IMR-90 (cell line): ENCODE data around the gene RPS3.

Experiments used
- BHLHE40 ChIP-seq: fragments of 150-350 bp; IDR thresholded peaks from 2 replicates; pipeline ENCODE4 v1.6.1; 2016; ENCODE audit warnings: mild to moderate bottlenecking, low read depth, low read length
- CEBPB ChIP-seq: IDR thresholded peaks from 2 replicates; pipeline ENCODE4 v1.6.1; 2012; ENCODE audit warnings: low read depth, low read length, improper control_type of control experiment
- FOS ChIP-seq: fragments of 150-350 bp; IDR thresholded peaks from 2 replicates; pipeline ENCODE4 v1.6.1; 2016; ENCODE audit warnings: low read depth, low read length
- MXI1 ChIP-seq: IDR thresholded peaks from 2 replicates; pipeline ENCODE4 v1.6.1; 2012; ENCODE audit warnings: low read depth, mild to moderate bottlenecking, low read length, moderate library complexity, borderline replicate concordance
- POLR2A ChIP-seq: IDR thresholded peaks from 2 replicates; pipeline ENCODE4 v1.6.1; 2012; ENCODE audit warnings: mild to moderate bottlenecking, low read depth, low read length
- RAD21 ChIP-seq: IDR thresholded peaks from 2 replicates; pipeline ENCODE4 v1.6.1; 2012; ENCODE audit warnings: low read length, improper control_type of control experiment
- RCOR1 ChIP-seq: IDR thresholded peaks from 2 replicates; pipeline ENCODE4 v1.6.1; 2012; ENCODE audit warnings: mild to moderate bottlenecking, low read length, improper control_type of control experiment; ENCODE audit not compliant: insufficient replicate concordance
- RFX5 ChIP-seq: IDR thresholded peaks from 2 replicates; pipeline ENCODE4 v1.8.0; 2012; ENCODE audit warnings: low read depth, mild to moderate bottlenecking, low read length, moderate library complexity
- SMC3 ChIP-seq: fragments of 150-350 bp; IDR thresholded peaks from 2 replicates; pipeline ENCODE4 v1.6.1; 2016; ENCODE audit warnings: low read depth, mild to moderate bottlenecking, antibody characterized with exemption, low read length, moderate library complexity
- USF2 ChIP-seq: fragments of 150-350 bp; IDR thresholded peaks from 2 replicates; pipeline ENCODE4 v1.6.1; 2017; ENCODE audit warnings: mild to moderate bottlenecking, antibody characterized with exemption, low read length, low read depth
- TF ChIP-seq, protein P1 (sequence below): conservative IDR thresholded peaks from 2 replicates; pipeline ENCODE4 v1.5.1; 2012; ENCODE audit warnings: mild to moderate bottlenecking, low read depth, low read length, improper control_type of control experiment

DNA sequence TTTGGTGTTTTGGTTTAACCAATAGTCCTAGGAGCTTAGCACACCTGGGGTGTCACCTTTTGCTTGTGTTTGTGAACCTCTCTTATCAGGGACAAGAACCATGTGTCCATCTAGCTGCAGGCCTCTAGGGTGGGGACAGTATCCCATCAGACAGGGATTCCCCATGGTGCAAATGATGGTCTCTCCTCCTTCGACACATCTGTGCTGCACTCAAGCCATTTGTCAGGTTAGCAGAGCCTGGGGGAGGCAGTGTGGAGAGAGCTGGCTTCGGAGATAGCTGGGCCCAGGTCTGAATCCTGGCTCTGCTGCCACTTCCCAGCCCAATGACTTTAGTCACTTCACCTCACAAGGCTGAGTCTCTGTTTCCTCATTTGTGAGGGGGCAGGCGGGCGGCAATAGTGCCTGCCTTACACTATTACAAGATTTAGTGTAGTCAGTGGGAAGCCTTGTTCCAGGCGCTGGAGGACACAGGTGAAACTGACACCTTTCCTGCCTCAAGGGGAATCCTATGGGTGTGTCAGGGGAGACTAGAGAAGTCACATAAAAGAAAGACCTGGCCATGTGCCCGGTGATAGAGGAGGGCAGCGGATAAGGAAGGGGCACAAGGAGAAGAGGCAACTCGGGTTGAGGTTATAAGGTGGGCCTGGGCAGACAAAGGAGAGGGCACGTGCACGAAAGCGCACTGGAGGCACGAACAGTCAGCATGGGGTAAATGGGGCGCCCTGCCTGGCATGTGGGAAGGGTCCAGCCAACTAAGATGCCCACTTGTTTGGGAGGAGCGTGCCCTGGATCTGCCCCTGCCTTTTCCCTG lies 21.1 kb downstream of the RPS3 start:
- TF ChIP-seq, protein P1, sequence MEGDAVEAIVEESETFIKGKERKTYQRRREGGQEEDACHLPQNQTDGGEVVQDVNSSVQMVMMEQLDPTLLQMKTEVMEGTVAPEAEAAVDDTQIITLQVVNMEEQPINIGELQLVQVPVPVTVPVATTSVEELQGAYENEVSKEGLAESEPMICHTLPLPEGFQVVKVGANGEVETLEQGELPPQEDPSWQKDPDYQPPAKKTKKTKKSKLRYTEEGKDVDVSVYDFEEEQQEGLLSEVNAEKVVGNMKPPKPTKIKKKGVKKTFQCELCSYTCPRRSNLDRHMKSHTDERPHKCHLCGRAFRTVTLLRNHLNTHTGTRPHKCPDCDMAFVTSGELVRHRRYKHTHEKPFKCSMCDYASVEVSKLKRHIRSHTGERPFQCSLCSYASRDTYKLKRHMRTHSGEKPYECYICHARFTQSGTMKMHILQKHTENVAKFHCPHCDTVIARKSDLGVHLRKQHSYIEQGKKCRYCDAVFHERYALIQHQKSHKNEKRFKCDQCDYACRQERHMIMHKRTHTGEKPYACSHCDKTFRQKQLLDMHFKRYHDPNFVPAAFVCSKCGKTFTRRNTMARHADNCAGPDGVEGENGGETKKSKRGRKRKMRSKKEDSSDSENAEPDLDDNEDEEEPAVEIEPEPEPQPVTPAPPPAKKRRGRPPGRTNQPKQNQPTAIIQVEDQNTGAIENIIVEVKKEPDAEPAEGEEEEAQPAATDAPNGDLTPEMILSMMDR: no peak
- TF ChIP-seq POLR2A (no peak), MXI1 (no peak), BHLHE40 (no peak), USF2 (no peak), FOS (no peak), SMC3 (no peak), CEBPB (no peak), RCOR1 (no peak), RFX5 (no peak), RAD21 (no peak)
